DMS153 (cell line): ENCODE measurements around the gene SULT1C4.

ENCODE experiments used
- DNase-seq: peaks from one replicate; lab custom pipeline; 2025; lab: John Stamatoyannopoulos, UW

Gene SULT1C4

DNA sequence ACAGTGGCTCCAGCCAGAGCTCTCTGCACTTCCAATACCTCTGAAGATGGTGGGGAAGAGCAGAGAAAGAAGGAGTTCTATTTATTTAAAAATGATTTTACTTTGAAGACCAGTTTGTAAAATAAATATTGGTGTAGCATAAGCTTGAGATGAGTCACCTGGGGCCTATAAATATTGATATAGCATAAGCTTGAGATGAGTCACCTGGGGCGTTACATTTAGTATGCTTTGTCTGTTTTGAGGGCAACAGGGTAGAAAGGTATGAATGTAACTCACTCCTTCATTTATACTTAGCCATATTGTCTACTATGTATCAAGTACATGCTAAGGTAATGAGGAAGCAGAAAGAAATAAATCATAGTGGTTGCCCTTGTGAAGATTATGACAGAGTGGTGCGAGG, 7.7 kb upstream of the SULT1C4 start:
- DNase-seq: peak; percentile 19

DNA sequence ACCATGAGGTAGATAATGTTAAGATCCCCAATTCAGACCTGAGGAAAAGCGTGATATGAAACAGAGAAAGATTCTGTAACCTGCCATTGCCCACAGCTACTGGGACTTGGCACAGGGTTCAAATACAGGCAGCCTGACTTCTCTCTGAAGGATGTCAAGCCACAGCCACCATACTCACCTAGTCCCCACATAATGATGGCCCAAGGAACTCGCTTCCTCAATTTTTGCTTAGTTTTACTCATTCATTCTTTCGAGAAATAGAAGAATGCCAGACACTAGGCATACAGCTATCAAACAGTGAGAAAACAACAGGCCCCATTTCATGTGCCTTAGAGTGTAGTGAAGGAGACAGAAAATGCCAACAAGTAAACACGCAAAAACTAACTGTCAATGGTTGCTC, 980 bp upstream of the SULT1C4 start:
- no peak for DNase-seq

DNA sequence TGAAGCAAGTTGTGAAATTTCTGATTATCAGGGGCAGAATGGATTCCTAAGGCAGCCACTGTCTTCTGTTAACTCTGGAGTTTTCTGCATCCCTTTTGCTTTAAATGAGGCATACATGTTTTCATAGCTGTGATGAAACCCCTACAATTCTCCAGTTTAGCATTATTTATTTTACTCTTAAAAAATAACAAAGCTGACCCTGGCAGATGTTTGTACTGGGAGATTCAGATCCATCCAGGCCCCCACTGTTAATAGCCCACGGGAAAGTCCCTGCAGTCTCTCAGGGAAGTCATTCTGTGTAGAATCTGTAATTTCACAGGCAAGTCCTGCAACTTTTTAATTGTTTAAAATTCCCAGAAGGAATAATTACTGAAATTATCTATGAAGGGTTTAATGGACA, 353 bp upstream of the SULT1C4 start:
- no peak for DNase-seq

DNA sequence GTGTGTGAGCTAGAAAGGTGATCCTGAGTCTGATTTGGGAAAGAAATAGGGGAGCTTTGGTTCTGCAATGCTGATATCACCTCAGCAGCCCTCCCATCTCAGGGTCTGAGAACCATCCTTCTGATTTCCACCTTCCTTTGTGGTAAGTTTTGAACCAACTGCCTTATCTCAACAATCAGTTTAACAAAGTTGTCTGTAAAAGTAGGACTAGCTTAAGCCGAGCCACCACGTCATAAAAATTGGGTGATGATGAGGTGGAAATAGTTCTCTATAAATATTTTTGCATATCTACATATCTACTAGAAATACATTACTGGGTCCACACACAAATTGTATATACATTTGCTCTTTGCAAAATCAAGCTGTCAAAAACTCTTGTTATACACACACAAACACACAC, 1.1 kb downstream of the SULT1C4 start:
- no peak for DNase-seq

DNA sequence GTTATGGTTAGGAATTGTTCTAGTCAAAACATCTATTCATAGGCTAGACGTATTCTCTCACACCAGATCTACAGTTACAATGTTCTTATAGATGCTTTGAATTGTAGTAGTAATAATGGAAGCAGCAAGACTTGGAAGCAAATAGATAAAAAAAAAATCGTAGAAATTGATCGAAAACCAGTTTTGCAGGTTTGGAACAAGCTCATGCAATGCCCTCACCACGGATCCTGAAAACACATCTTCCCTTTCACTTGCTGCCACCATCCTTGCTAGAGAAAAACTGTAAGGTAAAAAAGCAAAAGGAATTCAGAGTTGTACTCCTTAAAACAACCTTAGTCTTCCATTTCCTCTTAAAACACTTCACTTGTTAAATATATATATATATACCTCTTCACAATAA, 4.4 kb downstream of the SULT1C4 start:
- no peak for DNase-seq

DNA sequence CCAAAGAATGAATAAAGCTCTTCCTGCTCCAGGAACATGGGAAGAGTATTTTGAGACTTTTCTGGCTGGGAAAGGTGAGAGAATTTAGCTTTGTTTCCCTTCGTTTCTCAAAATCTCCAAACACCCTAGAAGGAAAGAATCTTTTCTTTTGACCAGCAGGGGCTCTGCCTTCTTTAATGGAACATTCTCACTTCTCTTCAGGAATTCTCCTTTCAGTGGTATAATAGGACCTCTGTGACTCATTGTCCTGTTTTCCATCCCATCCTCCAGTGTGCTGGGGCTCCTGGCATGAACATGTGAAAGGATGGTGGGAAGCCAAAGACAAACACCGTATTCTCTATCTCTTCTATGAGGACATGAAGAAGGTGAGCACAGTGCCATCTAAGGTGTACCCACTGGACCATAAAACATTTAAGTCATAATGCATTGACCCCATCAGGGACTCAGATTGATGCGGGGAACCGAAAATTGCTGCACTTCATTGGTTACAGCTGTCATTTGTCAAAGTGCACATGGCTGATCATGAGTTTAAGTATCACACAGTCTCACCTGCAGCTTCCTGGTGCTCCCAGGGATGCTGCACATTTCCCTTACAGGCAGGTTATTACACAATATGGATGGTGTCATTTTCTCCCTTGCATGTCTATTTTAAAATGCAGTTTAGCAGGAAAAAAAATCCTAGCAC, 5.5 kb downstream of the SULT1C4 start:
- no peak for DNase-seq

DNA sequence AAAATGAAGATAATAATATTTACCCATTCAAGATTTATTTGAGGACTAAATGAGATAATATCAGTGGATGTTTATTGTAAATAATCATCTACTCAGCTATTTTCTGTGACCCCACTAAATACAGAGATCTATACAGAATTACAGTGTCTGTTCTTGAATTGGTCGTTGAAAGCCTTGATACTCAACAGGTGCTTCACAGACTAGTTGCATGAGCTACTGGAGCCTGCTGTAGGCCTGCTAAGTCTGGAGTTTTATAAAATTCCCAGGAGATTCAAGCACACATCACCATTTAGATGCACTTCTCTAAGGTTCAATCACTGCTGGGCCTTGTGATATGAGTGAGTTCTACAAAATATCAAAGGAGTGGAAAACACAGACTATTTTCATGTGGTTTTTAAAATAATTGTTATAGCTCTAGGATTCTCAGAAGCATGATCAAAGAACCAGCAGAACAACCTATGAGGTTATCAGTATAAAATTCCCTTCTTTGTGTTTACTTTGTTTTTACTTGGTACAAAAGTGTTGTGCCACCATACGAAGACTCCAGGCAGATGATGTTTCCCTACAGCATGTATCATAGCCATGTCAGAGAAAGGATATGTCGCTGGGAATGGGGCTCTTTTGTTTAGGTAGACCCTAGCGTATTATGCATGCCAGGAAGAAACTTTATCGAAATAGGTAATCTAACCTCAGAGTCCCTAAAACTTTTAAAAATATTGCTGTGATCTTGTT, 7.1 kb downstream of the SULT1C4 start:
- no peak for DNase-seq

DNA sequence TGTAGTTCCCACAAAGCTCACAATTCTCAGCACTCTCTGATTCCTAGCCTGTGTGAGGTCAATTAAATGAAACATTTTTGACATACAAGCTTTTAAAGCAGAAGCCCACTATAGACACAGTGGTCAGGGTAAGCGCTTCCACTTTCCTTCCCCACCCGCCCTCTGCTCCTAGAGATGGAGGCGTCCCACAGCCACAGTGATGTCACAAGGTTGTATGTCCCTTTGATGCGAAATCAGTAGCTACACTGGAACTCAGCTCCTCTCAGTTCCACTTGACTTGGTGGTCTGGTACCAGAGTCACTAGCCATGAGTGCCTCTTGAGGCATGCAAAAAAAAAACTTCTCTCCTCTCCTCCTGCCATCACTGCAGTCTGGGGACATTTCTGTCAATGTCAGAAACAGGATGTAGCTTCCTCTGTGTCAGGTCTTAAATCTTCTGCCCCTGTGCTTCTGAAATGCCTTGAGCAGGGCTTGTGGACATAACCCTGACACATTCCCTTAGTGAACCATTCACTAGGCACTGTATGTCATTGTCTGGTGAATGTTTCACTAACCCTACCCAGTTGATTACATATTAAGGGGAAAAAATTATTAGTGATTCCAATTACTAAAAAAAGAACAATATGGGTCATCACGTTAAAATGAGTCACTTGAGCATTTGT, 7.8 kb downstream of the SULT1C4 start:
- DNase-seq: no peak

DNA sequence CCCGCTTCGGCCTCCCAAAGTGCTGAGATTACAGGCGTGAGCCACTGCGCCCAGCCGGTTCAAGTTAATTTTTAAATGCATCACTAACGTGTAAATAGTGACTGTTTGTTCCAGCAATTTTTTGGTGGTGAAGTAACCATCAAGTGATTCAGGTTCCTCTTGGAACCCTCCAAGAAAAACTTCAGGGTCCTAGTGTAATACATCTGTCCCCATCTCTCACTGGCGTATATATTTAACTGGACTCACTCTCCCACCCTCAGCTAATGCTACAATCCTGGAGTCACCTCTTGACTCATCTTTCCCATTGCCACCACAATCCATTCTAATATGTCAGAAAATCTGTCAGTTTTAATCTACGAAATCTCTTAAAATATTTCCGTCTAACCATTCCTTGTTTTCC, 10.3 kb downstream of the SULT1C4 start:
- no peak for DNase-seq

DNA sequence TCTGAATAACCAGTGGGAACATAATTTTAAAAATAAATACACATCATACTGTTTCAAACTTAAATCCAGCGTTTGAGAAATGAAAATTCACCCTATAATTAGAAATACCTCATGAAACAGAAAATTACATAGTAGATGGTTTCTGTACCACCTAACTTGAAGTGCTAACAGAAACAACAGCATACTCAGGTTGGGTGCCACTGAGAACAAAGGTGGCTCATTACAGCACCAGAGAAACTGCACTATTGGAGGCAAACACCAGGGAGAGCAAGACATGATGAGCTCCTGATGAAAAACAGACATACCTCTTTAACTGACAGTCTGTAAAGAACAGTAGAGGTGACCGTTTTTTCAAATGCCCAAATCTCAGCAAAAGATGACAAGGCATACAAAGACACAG, 12.6 kb downstream of the SULT1C4 start:
- no peak for DNase-seq

DNA sequence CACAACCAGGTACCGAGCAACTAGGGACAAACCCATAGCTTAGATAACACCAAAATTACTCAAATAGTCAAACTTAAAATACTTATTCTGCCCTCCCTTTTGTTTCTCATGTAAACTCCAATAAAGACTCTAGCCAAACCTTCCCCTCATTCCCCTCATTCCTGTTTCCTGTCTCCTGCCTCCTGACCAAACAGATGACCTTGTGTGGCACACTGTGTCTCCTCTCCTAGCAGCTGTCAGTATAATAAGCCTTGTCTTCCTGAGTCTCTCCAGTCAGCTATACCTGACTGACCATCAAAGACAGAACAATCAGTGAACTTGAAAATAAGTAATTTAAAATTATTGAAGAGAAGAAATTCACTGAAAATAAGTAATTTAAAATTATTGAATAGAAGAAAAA, 14.3 kb downstream of the SULT1C4 start:
- DNase-seq: no peak

DNA sequence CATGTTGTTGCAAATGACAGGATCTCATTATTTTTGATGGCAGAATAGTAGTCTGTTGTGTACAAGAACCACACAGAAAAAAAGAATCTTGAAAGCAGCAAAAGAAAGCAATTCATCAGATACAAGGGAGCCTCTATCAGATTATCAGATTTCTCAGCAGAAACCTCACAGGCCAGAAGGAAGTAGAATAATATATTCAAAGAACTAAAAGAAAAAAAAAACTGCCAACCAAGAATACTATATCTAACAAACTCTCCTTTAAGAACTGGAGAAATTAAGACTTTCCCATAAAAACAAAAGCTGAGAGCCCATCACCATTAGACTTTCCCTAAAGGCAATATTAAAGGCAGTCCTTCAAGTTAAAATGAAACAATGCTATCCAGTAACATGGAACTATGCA, 15.4 kb downstream of the SULT1C4 start:
- DNase-seq: no peak

DNA sequence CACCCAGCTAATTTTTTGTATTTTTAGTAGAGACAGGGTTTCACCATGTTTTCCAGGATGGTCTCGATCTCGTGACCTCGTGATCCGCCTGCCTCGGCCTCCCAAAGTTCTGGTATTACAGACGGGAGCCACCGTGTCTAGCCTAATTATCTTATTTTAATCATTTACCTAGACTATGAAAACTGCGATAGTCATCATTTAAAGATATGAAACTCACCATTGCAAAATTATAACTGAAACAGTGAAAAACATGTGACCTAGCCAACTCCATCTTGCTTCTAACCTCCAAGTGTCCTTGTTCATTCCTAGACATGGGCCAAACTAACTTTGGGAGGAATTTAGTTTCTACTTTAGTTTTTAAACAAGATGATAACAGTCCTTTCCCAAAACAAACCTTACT, 17.4 kb downstream of the SULT1C4 start:
- DNase-seq: no peak

DNA sequence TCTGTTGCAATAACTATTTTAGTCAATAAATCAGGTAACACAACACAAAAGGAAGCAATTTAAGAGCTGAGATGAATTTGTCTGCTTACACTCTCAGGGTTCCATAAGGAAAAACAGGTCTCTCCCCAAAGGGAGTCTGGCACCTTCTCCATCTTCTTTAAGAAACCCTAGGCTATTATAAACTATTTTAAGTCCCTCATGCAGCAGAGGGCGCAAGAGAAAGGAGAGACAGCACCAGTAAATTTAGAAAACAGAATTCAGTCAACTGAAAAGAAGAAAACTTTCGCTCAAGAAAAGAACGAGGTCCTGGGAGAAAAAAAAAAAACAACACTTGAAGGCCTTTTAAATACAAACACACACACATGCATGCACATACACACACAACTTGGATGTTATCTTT, 19.1 kb downstream of the SULT1C4 start:
- DNase-seq: no peak

DNA sequence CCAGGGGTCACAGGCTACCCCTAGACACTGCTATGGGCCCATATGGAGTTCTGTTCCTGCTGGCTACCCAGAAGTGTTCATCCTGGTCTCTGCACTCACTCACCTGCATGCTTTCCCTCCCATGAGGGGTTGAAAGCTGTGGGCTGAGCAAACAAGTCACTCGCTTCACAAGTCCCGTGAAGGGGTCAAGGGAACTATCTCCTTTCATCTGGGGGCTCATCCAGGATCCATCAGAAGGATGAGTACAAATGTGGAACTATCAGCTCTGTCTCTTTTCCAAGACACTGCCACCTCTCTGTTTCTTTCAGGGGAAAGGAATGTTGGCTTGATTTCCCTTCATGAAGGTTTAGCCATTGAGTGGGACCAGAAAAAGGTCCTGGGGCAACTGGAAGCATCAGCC, 21.7 kb downstream of the SULT1C4 start:
- no peak for DNase-seq

DNA sequence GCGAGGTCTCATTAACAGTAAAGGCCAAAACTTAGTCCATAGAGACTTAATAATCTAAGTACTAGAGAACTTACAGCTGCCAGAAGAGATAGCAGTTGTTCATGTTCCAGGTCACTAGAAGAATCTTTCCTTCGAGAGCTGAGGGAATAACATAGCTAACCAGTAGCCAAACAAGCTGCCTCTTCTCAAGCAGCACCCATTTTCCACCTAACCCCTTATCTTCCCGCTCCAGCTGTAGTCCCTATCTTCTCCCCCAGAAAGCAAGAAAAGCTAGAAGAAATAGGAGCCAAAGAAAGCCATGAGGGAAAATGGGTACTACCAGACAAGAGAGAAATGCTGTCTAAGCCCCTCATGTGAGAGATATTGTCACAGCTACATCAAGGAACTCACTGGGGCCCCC, 24.0 kb downstream of the SULT1C4 start:
- no peak for DNase-seq

DNA sequence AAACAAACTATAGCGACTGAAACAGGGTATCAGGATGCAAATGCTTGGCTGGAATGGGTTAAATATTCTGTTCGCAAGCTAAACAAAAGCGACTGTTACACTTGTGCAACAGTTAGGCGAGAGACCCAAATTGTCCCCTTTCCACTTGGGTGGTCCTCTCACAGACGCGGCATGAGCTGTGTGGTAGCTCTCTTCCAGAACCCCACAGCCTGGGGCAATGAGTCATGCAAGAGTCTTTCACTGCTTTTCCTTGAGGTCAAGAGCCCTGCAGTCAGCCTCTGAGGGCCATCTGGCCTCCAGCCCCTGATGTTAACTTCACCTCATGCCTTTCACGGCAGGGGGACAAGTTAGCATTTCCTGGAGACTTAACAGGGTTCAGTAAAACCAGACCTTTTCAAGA, 25.7 kb downstream of the SULT1C4 start:
- DNase-seq: no peak

DNA sequence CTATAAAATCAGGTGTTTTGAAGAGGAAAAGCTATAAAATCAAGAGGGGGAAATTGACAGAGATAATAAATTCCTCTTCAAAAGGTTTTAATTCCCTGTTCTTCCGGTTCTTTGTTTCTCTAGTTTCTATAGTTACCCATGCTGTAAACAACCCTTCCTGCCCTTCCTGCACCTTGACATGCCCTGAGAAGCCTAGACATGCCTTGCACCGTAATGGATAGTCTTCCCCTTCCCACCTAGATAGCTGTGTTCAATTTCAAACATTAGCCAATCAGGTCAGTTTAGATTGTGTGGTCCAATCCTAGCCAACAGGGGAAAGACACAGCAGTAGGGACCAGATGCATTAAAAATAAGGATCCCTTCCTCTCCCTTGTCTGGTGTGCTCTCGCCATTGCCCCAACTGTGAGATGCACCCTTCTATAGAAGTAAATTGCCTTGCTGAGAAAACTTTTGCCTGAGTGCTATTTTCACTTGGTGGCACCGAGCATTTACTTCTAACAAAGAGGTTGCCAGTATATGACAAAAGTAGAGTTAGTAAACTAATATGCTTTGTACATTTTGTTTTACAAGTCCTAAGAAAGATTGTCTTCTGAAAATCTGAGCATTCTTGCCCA, 27.1 kb downstream of the SULT1C4 start:
- peak; percentile 52 for DNase-seq

DNA sequence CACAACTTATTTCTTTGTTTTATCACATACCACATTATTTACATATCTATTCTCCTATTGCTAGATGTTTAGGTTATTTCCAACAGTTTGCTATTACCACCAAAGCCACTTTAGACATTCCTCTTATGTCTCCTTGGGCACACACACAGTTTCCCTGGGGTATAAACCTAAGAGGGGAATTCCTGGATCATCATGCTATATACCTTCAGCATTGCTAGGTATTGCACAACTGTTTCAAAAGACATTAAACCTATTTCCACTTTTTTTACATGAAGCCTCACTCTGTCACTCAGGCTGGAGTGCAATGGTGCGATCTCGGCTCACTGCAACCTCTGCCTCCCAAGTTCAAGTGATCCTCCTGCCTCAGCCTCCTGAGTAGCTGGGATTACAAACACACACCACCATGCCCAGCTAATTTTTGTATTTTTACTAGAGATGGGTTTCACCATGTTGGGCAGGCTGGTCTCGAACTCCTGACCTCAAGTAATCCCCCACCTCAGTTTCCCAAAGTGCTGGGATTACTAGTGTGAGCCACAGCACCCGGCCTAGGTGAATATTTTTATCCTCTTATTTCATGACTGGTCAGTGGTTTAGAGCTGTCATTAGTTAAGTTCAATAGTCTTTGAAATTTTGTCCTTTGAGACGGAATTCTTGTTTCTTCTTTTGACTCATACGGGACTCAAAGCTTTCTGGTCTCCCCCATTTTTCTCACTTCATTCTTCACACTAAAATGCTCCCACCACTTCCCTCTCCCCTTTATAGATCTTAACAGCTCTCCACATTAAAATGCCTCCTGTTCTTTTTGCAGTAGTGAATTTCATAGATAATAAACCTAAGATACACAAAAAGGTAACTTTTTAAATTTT, 30.3 kb downstream of the SULT1C4 start:
- no peak for DNase-seq

DNA sequence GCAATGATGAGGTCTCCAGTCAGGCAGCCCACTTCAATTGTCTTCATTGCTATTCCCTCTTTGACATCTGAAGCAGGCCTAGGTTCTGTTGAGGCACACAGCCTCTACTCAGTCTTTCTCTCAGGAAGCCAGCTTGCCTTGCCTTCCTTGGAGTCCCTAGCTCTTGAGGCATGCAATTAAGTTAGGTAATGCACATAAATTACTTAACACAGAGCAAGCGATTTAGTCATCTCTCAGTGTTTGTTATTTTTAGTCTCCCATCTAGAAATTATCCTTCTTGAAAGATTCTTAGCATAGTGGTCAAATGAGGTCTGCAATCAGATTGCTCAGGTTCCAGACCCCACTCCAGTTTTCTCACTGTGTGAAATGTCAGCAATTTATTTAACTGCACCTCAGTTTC, 32.0 kb downstream of the SULT1C4 start:
- no peak for DNase-seq

DNA sequence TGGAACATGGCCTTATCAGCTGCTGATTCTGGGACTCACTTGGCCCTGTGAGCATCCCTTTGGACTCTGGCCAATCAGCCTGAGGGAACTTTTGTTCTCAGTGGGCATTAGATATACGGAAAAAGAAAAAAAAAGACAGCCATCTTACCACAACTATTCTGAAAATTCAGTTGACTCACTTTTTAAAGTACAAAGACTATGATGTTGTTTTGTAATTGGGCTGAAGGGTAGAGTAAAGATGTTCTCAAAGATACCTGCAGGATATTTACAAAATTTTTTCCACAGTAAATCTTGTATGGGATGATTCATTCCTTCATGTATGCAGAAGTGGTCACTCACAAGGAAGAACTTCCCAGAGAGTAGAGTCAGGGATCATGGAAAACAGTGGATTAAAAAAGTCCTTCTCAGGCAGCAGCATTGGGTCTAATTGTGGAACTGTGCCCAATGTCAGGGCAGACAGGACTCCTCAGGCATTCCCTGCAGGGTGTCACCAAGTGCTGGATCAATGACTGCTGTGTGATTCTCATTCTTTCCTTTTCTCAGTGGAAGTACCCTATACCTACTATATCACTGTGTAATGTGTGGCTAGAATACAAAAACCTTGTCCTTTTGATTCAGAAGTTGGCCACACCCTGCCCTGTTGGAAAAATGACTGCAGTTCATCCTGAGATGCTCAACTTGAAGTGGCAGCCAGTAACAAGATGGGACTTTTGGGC, 35.4 kb downstream of the SULT1C4 start:
- no peak for DNase-seq
